HG03565 (cell line): ENCODE measurements around the gene SGMS1.
A peak's percentile ranks its signal among the peaks of the same experiment; 100 is the strongest.
"Not testable (repeated sequence)": the region's sequence is repeated elsewhere in the genome, so short reads cannot be mapped to it uniquely, and the experiment has no call there.

ENCODE experiments used
- ATAC-seq: cut with Tn5 transposase; IDR thresholded peaks from one replicate; pipeline ENCODE4 v1.9.1; 2021; ENCODE audit warnings: mild to moderate bottlenecking, moderate library complexity; ENCODE audit not compliant: unreplicated experiment

The SGMS1 gene

DNA sequence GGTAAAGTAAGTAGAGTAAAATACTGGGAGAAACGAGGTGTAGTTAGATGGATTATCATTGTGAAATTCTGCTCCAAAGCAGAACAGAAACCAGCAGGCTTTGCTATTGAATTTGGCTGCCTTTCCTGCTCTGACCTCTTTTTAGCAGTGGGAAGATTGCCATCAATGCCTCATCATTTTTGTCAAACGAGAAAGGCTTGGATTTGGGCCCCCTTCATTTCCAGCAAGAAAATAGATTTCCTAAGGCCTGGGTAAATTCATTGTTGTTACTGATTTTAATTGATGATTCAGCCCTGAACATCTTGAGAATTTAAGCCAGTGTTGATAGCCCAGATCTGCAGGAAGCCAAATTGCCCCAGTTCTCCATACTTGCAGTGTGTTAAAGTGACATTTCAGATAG is 337.2 kb downstream of the SGMS1 start:
- ATAC-seq, result no peak

DNA sequence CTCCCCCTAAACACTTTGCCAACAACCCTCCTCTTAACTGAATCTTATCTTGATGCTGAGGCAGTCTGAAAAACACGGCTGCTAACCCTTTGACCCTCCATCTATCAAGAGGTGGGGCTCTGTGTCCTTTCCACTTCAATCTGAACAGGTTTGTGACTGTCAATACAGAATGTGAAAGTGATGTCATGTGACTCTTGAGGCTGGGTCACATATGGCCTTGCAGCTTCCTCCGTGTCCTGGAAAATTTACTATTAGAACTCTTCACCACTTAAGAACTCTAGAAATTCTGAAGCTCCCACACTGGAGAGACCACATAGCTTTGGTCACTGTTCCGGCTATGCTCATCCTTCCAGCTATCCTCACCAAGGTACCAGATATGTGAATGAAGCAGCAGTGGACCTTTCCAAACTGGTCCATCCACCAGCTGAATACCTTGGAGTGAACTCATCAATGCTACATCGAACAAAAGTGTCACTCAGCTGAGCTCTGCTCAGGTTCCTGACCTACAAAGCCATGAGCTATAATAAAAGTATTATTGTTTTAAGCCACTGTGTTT is 341.7 kb downstream of the SGMS1 start:
- ATAC-seq, result no peak

DNA sequence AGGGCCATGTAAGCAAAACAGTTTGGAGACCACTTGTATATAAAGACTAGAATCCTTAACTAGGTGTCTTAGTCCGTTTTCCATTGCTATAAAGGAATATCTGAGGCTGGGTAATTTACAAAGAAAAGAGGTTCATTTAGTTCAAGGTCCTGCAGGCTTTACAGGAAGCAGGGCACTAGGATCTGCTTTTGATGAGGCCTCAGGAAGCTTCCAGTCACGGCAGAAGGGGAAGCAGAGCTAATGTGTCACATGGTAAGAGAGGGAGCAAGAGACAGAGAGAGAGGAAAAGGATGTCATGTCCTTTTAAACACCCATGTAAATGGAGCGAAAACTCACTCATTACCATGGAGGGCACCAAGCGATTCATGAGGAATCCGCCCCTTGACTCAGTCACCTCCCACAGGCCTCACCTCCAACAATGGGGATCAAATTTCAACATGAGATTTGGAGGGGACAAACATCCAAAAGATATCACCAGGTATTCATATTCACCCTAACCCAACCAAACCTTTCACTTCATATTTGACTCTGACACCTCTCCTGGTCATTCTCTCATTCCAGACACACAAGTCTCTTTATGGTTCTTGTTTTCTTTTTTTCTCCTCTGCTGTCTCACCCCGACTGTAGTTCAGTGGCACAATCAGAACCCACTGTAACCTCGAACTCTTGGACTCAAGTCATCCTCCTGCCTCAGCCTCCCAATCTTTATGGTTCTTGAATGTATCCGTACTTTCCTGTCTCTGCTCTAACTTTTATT is 342.4 kb downstream of the SGMS1 start:
- ATAC-seq, result no peak

DNA sequence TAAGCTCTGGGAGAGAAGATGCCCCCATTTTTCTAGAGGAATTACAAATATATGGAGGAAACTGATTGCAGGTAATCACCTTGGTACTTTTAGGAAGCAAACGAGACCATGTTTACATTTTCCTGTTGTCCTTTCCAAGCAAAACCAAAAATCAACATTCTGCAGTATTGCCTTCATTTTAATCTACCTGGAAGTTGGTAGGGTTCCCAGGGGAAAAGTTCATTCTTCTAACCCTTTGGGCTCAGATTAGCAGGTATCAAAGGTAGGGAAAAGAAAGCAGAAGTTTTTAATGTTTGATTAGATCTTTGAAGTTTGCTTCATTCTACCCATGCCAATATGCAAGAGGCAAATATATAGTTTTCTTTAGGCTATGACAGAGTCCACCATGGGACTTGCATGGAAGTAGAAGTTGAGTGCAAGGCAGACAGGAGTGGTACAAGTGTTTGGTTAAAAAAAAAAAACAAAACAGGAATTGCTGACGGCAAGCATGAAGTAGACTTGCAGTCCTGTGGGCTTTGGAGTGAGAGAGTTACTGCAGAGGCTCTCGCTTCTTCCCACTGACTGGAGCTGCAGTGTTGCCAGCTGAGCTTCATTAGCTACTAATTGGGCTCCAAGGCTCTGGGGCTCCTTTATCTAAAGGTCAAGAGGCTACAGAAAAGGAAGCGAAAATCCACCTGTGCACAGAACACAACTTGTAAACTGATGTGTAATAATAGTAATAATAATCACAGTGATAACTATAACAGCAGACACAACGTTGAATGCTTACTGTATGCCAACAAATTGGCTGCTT is 343.5 kb downstream of the SGMS1 start:
- ATAC-seq, result no peak

GRCh38 chr10:50279489-50279888 is 344.3 kb downstream of the SGMS1 start:
- ATAC-seq, result no peak

DNA sequence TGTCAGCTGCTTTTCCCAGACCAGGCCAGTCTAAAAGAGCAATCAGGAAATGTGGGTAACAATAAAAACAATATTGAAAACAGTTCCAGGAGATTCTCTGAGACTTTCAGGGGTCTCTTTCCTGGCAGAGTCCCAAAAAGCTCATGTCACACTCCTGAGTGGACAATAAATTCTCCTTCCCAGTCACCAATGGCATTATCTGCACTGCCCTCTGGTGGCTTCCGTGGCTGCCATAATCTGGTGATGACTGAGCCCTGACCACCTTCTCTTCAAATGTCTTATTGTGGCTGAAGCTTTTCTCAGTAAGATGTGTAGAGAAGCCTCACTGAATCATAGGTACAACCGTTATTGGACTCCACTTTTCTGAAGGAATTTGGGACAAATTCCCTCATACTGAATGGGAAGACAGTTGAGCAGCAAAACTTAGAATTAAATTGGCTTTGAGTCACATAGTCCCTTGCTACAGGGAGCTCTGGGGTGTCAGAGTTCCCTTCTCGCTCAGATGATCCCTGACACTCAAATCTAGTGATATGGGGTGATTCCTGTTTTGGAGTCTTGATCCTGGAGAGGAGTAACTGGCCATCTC is 348.0 kb downstream of the SGMS1 start:
- ATAC-seq, result no peak

GRCh38 chr10:50272531-50272930 is 351.2 kb downstream of the SGMS1 start:
- no peak for ATAC-seq

GRCh38 chr10:50271564-50272250 is 352.0 kb downstream of the SGMS1 start:
- no peak for ATAC-seq

DNA sequence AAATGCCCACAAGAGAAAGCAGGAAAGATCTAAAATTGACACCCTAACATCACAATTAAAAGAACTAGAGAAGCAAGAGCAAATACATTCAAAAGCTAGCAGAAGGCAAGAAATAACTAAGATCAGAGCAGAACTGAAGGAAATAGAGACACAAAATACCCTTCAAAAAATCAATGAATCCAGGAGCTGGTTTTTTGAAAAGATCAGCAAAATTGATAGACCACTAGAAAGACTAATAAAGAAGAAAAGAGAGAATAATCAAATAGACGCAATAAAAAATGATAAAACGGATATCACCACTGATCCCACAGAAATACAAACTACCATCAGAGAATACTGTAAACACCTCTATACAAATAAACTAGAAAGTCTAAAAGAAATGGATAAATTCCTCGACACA is 355.9 kb downstream of the SGMS1 start:
- not testable (repeated sequence) for ATAC-seq

- not testable (repeated sequence) for ATAC-seq
These were observed 361.1 kb downstream of the SGMS1 start for GRCh38 chr10:50262625-50263024.

DNA sequence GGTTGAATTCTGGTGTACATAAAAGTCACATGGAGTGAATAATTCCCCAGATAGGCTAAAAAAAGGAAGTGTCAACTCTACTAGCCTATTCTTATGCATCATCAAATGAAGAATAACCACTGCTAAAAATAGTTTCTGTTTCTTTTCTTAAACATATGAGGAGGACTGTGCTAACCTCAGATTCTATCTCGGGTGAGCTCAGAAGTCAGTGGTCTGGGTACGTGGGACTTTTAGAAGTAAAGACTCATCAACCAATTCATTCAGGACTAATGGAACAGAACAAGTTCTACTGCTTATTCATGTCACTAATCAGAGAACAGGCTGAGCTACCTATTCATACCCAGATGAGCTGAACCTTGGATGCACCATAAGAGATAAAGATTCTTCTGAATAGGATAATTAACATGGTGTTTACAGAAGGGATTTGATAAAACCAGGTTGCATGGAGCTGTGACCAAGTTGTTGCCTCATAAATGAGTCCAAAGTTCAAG is 362.9 kb downstream of the SGMS1 start:
- peak; percentile 100 for ATAC-seq
